SH-SY5Y (cell line): ENCODE results near the gene PCDHGB2.

ENCODE experiments used
- GATA2 ChIP-seq: IDR thresholded peaks from 2 replicates; pipeline ENCODE4 v1.6.1; 2011; ENCODE audit warnings: mild to moderate bottlenecking, low read depth, low read length
- GATA3 ChIP-seq: IDR thresholded peaks from 2 replicates; pipeline ENCODE4 v1.6.1; 2011; ENCODE audit warnings: low read depth, mild to moderate bottlenecking, low read length, moderate library complexity

DNA sequence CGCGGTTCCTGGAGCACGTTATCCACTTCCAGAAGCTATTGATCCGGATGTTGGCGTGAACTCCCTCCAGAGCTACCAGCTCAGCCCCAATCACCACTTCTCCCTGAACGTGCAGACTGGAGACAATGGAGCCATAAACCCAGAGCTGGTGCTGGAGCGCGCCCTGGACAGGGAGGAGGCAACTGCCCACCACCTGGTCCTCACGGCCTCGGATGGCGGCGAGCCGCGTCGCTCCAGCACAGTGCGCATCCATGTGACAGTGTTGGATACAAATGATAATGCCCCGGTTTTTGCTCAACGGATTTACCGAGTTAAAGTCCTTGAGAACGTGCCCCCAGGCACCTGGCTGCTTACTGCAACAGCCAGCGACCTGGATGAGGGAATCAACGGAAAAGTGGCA lies 43.6 kb downstream of the PCDHGB2 start:
- TF ChIP-seq GATA2, result no peak
- TF ChIP-seq GATA3, result no peak
